PFSK-1 (cell line): ENCODE measurements around the gene NEDD9.

Source experiments
- FOXP2 ChIP-seq: optimal IDR thresholded peaks from 2 replicates; pipeline ENCODE3; 2011; ENCODE audit warnings: borderline replicate concordance, control low read depth, inconsistent platforms; ENCODE audit not compliant: insufficient read depth; ENCODE audit errors: extremely low read length, extremely low read depth
- POLR2AphosphoS5 ChIP-seq: IDR thresholded peaks from 2 replicates; pipeline ENCODE4 v1.6.1; 2012; ENCODE audit warnings: low read depth, mild to moderate bottlenecking, control low read depth, low read length, moderate library complexity
- SIN3A ChIP-seq: IDR thresholded peaks from 2 replicates; pipeline ENCODE4 v1.6.1; 2012; ENCODE audit warnings: mild to moderate bottlenecking, low read length, moderate library complexity, borderline replicate concordance; ENCODE audit not compliant: insufficient read depth
- TAF1 ChIP-seq: IDR thresholded peaks from 2 replicates; pipeline ENCODE4 v1.6.1; 2012; ENCODE audit warnings: low read length, control low read depth, borderline replicate concordance; ENCODE audit not compliant: insufficient read depth
- TF ChIP-seq, protein P1 (sequence below), 2 experiments: IDR thresholded peaks; 2 replicates each; pipeline versions ENCODE4 v1.6.1 to v1.8.0; 2011 to 2012; ENCODE audit warnings: low read depth in 2 of 2, low read length in 2 of 2, control low read depth in 1 of 2, inconsistent platforms in 1 of 2, mild to moderate bottlenecking in 1 of 2, moderate library complexity in 1 of 2; ENCODE audit not compliant: insufficient read depth in 1 of 2

The NEDD9 gene

DNA sequence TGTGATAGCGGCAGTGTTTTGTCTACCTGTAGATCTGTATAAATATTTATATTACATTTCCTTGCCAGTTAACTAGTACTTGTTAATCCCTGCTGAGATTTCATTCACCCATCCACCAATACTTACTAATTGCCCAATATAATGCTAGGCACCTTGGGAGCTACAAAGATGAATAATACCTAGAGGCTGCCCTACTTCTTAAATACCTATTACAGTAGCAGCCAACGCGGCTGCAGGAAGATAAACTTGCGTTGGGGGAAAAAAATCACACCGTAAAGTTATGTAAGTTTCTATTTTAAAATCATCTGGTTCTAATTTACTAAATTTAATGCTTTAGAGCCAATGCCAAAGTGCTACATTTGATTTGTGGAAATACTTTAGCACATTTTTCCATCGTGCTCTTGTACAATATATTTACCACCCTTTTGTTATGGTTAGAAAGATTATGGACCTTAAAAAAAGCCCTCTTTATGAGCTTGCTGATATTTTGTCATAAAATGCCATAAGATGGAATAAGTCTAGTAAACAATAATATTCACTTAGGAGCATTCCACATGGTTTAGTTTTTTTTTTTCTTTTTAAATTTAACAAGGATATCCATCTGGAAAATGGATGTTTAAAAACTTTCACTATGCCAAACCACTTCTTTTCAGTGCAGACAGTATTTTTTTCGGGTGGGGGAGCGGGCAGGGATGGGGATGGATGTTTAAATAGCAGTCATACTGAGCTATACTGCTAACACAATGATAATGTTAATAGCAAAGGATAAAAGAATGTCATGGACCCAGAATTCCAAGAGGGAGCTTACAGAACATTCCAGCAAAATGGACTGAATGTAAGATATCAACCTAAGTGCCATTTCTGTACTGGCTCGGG is 13.2 kb upstream of the NEDD9 start:
- TF ChIP-seq TAF1 = no peak
- no peak for TF ChIP-seq POLR2AphosphoS5
- TF ChIP-seq, protein P1, sequence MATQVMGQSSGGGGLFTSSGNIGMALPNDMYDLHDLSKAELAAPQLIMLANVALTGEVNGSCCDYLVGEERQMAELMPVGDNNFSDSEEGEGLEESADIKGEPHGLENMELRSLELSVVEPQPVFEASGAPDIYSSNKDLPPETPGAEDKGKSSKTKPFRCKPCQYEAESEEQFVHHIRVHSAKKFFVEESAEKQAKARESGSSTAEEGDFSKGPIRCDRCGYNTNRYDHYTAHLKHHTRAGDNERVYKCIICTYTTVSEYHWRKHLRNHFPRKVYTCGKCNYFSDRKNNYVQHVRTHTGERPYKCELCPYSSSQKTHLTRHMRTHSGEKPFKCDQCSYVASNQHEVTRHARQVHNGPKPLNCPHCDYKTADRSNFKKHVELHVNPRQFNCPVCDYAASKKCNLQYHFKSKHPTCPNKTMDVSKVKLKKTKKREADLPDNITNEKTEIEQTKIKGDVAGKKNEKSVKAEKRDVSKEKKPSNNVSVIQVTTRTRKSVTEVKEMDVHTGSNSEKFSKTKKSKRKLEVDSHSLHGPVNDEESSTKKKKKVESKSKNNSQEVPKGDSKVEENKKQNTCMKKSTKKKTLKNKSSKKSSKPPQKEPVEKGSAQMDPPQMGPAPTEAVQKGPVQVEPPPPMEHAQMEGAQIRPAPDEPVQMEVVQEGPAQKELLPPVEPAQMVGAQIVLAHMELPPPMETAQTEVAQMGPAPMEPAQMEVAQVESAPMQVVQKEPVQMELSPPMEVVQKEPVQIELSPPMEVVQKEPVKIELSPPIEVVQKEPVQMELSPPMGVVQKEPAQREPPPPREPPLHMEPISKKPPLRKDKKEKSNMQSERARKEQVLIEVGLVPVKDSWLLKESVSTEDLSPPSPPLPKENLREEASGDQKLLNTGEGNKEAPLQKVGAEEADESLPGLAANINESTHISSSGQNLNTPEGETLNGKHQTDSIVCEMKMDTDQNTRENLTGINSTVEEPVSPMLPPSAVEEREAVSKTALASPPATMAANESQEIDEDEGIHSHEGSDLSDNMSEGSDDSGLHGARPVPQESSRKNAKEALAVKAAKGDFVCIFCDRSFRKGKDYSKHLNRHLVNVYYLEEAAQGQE (IDR thresholded peaks at IDR 0.05; ENCODE audit: insufficient read depth in 1 of 2, low read depth in 2 of 2, low read length in 2 of 2) = no peak
- TF ChIP-seq SIN3A = no peak
- TF ChIP-seq FOXP2 = no peak

GRCh38 chr6:11244387-11245126 is 12.1 kb upstream of the NEDD9 start:
- TF ChIP-seq POLR2AphosphoS5 (no peak), FOXP2 (no peak), TAF1 (no peak), SIN3A (no peak)
- TF ChIP-seq, protein P1 (IDR thresholded peaks at IDR 0.05; ENCODE audit: insufficient read depth in 1 of 2, low read depth in 2 of 2, low read length in 2 of 2) = no peak

GRCh38 chr6:11243861-11244260 is 11.4 kb upstream of the NEDD9 start:
- TF ChIP-seq, protein P1 (IDR thresholded peaks at IDR 0.05; ENCODE audit: insufficient read depth in 1 of 2, low read depth in 2 of 2, low read length in 2 of 2) = no peak
- no peak for TF ChIP-seq FOXP2
- TF ChIP-seq TAF1 = no peak
- TF ChIP-seq POLR2AphosphoS5 = no peak
- no peak for TF ChIP-seq SIN3A

DNA sequence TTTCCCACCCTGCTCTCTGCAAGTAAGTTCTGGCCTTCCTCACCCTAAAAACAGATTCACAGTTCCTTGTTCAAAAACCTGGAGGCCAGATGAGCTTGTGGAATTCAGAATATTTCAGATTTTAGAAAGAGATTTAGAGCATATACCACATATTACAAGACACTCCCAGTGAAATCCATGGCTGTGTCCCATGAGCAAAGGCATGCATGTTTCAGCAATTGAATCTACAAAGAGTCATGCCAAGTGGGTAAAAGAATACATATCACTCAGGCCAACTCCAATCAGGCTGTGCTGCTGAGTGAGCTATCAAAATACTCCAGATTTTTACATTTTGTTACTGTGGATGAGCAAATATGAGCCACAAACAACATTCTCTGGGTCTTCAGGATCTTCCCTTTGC is 10.2 kb upstream of the NEDD9 start:
- TF ChIP-seq, protein P1 (IDR thresholded peaks at IDR 0.05; ENCODE audit: insufficient read depth in 1 of 2, low read depth in 2 of 2, low read length in 2 of 2) = no peak
- no peak for TF ChIP-seq FOXP2
- TF ChIP-seq POLR2AphosphoS5 = no peak
